ENCODE data around the gene HS3ST1. TPM values are rescaled to one million over a fixed set of nuclear protein-coding genes. Genes with fewer than 3 reads are reported as not detected.
A peak's percentile ranks its signal among the peaks of the same experiment; 100 is the strongest.
"Not testable (repeated sequence)": the region's sequence is repeated elsewhere in the genome, so short reads cannot be mapped to it uniquely, and the experiment has no call there.

The HS3ST1 gene
- total RNA-seq, 2 donors from 2014 or later, result 2.7 to 6.7 TPM

DNA sequence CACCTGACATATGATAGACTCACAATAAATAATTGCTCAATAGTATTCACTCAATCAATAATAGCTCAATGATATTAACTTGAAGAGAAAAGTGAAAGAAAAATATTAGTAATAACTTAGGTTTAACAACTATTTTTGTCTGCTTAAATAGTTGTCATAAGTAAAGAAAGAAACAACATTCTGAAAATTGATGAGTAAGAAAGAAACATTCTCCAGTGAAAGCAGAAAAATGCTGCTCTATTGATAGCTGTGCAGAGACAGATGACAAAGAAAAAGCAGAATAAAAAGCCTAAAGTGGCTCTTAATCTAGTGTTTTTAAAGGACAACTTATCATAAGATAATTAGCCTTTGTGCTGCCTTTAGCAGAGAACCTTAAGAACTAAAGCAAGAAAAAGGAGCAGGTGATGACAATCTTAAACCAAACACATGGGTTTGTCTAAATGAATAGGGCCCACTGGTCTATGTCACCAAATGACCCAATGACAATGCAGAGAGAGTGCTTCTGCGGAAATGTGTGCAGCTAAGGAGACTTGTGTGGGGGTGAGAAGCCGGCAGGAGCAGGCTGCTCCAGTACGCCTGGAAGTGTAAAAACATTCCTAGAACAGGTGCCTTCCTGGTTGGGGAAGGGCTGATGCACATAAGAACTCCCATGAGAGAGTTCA lies 13.2 kb downstream of the HS3ST1 start:
- intact Hi-C loops (cut with DNase I, micrococcal nuclease), result no loop called here
- ATAC-seq (no peak), DNase-seq (no peak)

DNA sequence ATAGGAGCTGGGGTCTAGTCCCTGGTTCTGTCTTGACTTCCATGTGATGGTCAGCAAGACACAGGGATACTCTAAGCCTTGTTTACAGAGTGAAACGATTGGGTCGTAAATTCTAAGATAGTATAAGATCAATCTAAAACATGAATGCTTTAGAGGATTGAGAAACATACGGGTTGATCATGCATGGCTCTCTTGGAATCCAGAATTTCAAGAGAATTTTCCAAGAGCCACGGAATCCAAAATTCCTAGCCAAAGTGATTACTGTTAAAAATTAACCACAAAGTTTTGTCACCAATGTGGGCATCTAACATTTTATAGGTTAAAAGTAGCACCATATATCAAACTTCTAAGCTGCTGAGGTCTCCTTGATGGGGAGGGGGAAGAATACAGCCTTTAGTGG lies 16.5 kb downstream of the HS3ST1 start:
- intact Hi-C loops (cut with DNase I, micrococcal nuclease), result no loop called here
- ATAC-seq (no peak), DNase-seq (no peak)

DNA sequence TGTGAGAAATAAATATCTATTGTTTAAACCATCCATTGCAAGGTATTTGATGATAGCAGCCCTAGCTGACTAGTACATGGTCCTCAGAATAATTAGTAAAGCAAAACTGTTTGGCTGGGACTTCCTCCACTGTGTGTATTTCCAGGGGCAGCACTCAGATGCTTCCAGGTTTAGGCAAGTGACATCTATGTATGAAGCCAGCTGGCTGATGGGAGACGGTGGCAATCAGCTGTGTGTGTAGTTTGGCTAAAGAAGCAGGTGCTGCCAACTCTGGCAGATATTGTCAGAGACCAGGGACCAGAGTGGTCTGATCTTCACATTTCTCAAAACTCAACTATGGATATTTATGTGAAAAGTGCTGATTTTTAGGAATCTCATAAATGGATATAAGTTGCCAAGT lies 19.1 kb downstream of the HS3ST1 start:
- ATAC-seq (no peak), DNase-seq (no peak)
- intact Hi-C loops (cut with DNase I, micrococcal nuclease), result no loop called here

DNA sequence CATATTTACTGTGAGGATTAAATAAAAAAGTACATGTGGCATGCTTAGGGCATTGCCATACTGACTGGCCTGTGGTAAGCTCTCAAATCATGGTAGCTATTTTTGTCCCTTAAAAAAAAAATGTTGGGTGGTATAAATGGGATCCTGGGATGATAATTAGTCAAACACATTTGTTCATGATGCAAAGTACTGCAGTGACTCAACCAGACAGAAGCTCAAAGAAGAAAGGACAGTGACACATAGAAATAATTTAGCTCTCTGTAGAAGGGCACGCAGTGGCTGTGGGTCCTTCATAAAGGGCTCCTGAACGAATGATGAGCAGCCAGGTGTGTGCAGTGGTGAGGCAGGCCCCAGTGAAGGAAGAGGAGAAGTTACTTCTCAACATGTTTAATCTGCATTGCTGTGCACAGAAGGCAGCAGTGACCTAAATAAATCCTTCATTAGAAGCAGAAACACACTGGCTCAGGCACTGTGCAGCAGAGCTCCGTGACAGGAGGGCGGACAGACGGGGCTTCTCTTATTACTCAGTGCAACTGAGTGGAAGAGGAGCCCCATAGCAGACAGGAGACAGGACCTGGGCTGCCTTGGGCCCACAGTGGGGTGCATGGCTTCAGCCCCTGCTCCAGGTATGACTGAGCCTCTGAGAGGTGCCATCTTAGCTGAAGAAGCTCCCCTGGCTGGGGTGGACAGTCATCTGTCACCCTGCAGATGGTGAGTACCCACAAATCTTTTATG lies 20.3 kb downstream of the HS3ST1 start:
- DNase-seq (no peak), ATAC-seq (no peak)
- intact Hi-C loops (cut with DNase I, micrococcal nuclease), result no loop called here

DNA sequence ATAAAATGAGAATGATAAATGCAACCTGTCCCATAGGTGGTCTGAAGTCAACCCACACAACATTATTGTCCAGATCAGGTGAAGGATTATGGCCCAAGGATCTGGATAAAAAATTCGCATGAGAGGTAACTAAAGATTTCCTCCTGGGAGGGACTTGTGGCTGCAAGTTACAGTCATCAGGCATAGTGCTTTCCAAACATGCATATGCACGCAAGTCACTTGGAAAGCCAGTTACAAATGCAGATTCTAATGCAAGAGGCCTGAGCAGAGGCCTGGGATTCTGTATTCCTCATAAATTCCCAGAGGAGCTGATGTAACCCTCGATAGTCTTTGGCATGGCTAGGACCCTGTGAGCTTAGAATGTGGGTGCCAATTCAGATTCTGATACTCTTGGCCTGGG lies 21.1 kb downstream of the HS3ST1 start:
- ATAC-seq (no peak), DNase-seq (no peak)
- intact Hi-C loops (cut with DNase I, micrococcal nuclease), result no loop called here

DNA sequence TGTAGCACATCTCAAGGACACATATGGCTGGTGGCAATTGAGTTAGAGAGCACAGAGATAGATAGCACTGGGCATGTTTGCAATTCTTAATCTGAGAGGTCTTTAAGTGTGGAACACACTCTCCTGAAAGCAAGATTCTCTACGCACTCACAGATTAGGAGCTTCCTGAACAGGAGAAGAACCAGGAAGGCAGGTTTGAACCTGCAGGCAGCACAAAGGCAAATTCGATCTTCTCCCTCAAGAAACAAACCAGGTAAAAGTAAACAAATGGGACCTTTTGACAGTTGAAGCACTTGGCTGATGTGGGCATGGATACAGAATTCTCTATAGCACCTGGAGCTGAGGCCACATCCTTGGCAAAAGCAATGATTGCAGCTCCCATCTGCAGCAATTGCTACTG lies 24.3 kb downstream of the HS3ST1 start:
- DNase-seq (no peak), ATAC-seq (no peak)
- intact Hi-C loops (cut with DNase I, micrococcal nuclease), result no loop called here

DNA sequence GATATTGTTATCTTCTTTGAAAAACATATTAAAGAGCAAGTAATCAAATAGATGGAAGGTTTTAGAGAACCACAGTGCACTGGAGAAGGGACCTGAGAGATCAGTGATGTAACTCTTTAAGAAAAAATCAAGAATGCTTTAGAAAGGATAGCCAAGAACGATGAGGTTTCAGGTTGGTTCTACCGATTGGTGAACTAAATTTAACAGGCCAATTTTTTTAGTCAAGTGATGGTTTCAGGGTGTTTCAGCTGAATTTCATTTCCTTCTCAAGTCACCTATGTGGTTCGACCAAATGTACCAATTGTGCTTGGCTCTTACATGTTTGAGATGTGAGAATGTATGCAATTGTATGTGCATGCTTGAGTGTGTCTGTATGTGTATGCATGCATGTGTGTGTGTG lies 26.5 kb downstream of the HS3ST1 start:
- ATAC-seq (no peak), DNase-seq (no peak)
- intact Hi-C loops (cut with DNase I, micrococcal nuclease), result no loop called here

DNA sequence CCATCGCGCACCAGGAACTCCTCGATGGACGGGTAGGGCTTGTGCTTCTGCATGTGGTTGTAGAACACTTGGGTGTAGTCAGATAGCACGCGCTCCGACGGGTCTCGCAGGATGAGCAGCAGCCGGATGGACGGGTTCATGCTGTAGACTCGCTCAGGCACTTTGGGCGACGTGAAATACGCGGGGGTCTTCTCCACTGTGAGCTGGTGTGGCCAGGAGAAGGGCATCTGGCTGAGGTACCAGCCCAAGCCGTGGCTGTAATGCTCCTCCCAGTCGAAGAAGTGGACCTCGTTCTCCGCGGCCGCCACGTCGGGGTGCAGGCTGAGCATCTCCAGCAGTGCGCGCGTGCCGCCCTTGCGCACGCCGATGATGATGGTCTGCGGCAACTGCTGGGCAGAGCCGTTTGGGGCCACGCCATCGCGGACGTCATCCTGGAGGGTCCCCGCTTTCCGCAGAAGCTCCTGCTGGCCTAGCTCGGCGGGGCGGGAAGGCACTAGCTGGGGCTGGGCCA lies 29.2 kb downstream of the HS3ST1 start:
- no peak for DNase-seq
- no peak for ATAC-seq

DNA sequence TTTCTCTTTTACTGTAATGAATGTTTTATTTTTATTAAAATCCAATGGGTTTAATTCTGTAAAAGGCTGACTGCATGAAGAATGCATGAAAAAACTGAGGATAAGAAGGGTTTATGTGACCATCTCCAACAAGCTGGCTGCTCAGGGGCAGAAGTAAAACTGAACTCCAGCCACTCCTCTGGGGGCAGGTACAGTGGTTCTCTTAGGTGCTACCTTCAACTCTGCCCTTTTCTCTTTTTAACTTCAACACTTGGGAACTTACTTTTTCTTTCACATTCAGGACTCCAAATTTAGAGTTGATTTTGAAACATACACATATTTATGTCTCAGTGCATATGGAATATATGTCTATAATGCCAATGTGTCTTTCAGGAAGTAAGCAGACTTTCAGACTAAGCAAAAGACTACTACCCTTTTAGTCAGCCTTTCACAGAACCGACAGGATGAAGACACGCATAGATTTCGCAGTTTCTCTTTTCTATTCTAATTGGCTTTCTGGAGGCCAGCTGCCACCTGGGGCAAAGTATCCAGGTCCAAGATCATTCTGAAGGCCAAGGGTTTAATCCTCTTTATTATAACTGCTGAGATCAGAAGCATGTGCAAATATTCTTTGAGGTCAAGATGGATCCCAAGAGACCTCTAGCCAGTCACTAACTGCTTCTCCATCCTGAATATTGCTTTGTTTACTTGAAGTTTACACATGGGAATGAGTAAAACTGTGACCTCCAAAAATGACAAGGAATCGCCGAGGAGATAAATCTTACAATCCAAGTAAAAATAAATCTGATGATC lies 30.7 kb downstream of the HS3ST1 start:
- intact Hi-C loops (cut with DNase I, micrococcal nuclease), result no loop called here
- DNase-seq, result no peak

More for the DNA sequence above, 29.2 kb downstream of the HS3ST1 start:
- intact Hi-C loops (cut with DNase I, micrococcal nuclease), result no loop called here

DNA sequence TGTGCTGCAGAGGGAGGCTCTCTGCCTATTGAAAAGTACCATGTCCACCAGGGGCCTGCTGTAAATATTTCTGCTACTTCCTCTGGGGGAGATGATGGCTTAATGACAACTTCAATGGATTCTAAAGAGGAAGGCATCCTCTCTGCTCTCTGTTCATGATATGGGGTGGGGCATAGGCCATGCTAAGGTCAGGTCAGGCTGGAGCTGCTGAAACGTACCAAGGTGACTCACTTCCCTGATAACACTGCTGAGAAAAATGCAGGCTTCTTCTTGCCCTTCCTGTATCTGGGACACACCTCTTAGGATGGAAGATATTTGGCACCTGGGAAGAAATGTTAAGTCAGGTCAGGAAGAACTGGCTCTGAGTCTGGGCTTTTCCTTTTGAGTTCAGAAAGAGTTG lies 31.5 kb downstream of the HS3ST1 start:
- no peak for DNase-seq
- peak; percentile 81 for ATAC-seq
- intact Hi-C loops (cut with DNase I, micrococcal nuclease), result no loop called here

More for the DNA sequence above, 30.7 kb downstream of the HS3ST1 start:
- no peak for ATAC-seq

DNA sequence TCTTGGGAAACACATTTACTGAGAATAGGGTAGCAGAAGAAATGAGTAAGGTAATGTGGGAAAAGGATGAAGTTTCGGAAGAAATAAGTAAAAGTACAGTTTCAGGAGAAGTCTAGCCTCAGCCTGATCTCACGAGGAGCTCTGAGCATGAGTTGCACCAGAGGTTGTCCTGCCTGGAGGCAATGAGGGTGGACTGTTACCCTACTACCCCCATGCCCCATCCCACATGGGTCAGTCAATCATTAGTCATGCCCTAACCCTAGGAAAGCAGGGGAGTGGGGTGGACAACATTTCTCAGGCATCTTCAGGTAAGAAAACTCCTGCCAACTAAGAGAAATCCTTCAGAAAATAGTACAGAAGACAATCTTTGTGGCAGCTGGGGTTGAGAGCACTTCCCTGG lies 35.1 kb downstream of the HS3ST1 start:
- DNase-seq (no peak), ATAC-seq (no peak)
- intact Hi-C loops (cut with DNase I, micrococcal nuclease), result no loop called here

DNA sequence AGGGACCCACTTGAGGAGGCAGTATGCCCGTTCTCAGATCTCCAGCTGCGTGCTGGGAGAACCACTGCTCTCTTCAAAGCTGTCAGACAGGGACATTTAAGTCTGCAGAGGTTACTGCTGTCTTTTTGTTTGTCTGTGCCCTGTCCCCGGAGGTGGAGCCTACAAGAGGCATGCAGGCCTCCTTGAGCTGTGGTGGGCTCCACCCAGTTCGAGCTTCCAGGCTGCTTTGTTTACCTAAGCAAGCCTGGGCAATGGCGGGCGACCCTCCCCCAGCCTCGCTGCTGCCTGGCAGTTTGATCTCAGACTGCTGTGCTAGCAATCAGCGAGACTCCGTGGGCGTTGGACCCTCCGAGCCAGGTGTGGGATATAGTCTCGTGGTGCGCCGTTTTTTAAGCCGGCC lies 44.6 kb downstream of the HS3ST1 start:
- ATAC-seq; DNase-seq; intact Hi-C loops (cut with DNase I, micrococcal nuclease): not testable (repeated sequence)

DNA sequence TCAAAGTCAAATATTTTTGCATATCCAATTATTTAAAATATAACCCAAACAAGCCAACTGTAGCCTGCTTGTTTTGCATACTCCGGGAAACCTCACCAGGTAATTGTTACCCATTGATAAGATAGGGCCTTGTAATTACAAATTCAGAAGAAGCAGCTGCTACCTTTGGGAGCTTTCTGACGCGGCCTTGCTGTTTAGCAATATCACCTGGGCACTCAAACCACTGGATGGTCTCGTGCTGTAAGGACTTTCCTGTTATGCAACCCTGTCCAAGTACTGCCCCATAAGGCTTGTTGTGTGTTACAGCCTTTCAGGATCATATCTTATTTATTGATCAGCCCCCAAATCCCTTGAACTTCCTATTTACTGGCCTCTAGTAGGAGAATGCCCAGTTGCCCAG lies 52.1 kb downstream of the HS3ST1 start:
- no peak for ATAC-seq
- intact Hi-C loops (cut with DNase I, micrococcal nuclease), result no loop called here

DNA sequence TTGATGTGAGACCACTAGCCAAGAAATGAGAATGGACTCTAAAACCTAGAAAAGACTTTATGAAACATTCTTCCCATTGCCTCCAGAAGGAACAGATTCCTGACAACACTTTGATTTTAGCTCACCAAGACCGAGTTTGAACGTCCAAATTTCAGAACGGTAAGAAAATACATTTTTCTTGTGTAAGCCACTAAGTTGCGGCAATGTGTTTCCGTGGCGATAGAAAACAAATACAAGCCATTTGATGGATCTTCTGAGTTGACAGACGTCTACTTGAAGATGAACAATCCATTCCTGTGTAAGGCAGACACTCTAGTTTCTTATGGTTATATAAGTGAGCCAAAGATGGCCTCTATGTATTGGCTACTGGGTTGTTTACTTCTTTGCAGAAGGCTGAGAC lies 52.5 kb downstream of the HS3ST1 start:
- intact Hi-C loops (cut with DNase I, micrococcal nuclease), result no loop called here
- ATAC-seq, result no peak
- DNase-seq, result no peak

More for the DNA sequence above, 52.1 kb downstream of the HS3ST1 start:
- DNase-seq, result no peak

DNA sequence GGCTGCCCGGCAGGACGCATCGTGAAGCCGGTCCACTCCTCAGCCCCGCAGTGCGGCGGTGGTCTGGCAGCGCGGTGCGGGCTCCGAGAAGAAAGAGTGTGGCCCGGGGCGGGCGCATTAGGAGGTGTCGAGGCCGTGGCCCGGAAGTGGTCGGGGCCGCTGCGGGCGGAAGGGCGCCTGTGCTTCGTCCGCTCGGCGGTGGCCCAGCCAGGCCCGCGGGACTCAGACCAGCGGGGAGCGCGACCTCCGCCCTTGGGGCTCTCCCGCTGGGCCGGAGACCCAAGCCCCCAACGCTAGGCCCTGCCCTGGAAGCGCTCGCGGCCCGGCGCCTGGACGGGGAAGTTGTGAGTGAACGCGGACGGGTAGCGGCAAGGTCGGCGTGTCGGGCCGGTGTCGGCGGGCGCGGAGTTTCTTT lies 60.0 kb downstream of the HS3ST1 start:
- ATAC-seq, result no peak
- intact Hi-C loops (cut with DNase I, micrococcal nuclease), result no loop called here
- DNase-seq, result peak in 1 of 2 donors; percentile 3

DNA sequence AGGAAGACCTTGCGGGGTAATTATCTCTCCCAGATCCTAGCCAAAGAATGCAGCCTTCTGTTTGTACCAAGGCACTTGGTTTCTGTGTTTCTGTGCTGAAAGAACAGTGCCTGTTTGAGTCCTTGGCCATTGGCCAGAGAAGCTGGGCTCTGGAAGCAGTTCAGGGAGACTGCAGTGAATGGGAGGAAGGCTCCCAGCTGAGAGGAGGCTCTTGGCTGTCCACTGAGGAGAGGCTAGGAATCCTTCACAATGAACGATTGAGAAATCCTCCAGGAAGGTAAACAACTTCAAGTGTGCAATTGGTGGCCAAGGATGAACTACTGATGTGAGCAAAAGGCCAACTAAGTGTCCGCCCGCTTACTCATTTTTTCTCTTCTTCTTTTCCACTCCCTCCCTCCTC lies 61.3 kb downstream of the HS3ST1 start:
- intact Hi-C loops (cut with DNase I, micrococcal nuclease), result no loop called here
- ATAC-seq (no peak), DNase-seq (peak; percentile 11 to 48)

DNA sequence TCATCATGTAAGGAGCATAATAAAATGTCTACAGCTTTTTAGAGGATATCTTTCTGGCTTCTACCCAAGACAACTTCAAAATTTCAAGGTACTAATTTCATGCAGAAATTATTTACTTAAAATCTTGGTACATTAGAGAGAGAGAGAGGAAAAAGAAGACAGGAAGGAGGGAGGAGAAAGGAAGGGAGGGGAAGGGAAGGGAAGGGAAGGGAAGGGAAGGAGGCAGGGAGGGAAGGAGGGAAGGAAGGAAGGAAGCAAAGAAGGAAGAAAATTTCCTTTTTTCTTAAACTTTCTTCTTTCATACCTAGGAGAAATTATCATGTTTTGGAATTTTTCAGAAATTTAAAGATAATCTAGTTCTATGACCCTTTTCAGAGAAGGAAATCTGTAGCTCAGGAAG lies 61.8 kb downstream of the HS3ST1 start:
- ATAC-seq (no peak), DNase-seq (no peak)
- intact Hi-C loops (cut with DNase I, micrococcal nuclease), result no loop called here

DNA sequence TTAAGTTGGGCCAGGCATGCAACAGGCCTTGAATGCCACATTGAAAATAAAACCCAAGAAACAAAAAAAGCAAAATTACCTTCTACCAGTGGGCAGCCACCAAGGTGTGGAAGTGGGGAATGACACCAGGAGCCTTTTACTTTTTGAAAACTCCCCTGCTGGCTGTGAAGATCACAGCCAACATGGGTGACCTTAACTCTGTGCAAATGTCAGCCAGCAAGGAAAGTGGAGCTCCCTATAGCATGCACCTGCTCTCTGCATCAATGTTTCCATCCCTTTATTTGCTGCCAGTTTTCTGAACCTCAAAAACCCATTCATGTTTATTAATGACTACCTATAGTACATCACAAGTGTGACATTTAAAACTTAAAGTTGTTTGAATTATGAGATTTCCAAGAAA lies 63.7 kb downstream of the HS3ST1 start:
- intact Hi-C loops (cut with DNase I, micrococcal nuclease), result no loop called here
- ATAC-seq, result no peak
- DNase-seq, result no peak

DNA sequence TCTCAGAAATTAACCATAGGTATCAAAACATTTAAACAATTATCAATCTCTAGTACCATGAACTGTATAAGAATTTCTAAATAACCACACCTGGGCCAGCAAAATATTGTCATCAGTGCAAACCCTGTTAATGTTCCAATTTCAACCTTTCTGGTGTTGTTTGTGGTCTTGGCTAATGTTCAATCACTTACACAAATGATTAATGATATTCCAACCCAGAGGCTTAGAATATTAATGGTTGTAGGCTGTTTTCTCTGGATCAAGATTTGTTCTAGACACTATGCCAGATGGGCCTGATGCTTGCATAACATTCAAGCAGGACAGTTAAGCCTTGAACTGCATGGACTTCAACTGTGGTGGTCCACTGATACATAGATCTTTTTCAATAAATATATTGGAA lies 69.1 kb downstream of the HS3ST1 start:
- ATAC-seq, result no peak
- intact Hi-C loops (cut with DNase I, micrococcal nuclease), result no loop called here

DNA sequence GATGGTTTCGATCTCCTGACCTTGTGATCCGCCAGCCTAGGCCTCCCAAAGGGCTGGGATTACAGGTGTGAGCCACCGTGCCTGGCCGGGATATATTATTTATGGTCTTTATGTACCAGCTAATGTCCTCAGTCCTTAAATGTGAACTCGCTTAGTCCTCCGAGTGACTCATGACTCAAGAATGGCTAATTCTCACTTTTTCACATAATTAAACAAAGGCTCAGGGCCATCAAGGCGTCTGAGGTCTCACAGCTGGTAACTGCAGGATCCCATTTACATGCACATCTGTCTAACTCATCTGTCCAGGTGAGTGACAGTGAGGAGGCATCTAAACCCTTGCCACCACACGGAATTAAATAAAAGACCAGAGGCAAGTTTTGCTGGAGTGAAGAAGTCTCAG lies 73.5 kb downstream of the HS3ST1 start:
- intact Hi-C loops (cut with DNase I, micrococcal nuclease), result no loop called here
- DNase-seq, result no peak
- ATAC-seq, result no peak

More for the DNA sequence above, 69.1 kb downstream of the HS3ST1 start:
- DNase-seq, result no peak

All from left colon (tissue), 2 donors.